HG03097 (cell line): Measurements from ENCODE around the gene NKX1-1.
"Not testable (repeated sequence)": the region's sequence is repeated elsewhere in the genome, so short reads cannot be mapped to it uniquely, and the experiment has no call there.

ENCODE experiments used
- ATAC-seq: cut with Tn5 transposase; IDR thresholded peaks from one replicate; pipeline ENCODE4 v1.9.1; 2021; ENCODE audit not compliant: unreplicated experiment, low FRiP score

NKX1-1 gene

DNA sequence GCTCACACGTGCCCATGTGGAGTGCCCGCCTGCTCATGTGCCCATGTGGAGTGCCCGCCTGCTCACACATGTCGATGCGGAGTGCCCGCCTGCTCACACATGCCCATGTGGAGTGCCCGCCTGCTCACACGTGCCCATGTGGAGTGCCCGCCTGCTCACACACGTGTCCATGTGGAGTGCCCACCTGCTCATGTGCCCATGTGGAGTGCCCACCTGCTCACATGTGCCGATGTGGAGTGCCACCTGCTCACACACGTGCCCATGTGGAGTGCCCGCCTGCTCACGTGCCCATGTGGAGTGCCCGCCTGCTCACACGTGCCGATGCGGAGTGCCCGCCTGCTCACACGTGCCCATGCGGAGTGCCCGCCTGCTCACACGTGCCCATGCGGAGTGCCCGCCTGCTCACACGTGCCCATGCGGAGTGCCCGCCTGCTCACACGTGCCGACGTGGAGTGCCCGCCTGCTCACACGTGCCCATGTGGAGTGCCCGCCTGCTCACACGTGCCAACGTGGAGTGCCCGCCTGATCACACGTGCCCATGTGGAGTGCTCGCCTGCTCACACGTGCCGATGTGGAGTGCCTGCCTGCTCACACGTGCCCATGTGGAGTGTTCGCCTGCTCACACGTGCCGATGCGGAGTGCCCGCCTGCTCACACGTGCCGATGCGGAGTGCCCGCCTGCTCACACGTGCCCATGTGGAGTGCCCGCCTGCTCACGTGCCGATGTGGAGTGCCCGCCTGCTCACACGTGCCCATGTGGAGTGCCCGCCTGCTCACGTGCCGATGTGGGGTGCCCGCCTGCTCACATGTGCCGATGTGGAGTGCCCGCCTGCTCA is 11.5 kb downstream of the NKX1-1 start:
- ATAC-seq, result not testable (repeated sequence)

- no peak for ATAC-seq
Measured at GRCh38 chr4:1393866-1394265, 12.4 kb downstream of the NKX1-1 start.

GRCh38 chr4:1393363-1393762 is 12.9 kb downstream of the NKX1-1 start:
- ATAC-seq, result not testable (repeated sequence)

- no peak for ATAC-seq
Measured at GRCh38 chr4:1385373-1386340, 20.6 kb downstream of the NKX1-1 start.

DNA sequence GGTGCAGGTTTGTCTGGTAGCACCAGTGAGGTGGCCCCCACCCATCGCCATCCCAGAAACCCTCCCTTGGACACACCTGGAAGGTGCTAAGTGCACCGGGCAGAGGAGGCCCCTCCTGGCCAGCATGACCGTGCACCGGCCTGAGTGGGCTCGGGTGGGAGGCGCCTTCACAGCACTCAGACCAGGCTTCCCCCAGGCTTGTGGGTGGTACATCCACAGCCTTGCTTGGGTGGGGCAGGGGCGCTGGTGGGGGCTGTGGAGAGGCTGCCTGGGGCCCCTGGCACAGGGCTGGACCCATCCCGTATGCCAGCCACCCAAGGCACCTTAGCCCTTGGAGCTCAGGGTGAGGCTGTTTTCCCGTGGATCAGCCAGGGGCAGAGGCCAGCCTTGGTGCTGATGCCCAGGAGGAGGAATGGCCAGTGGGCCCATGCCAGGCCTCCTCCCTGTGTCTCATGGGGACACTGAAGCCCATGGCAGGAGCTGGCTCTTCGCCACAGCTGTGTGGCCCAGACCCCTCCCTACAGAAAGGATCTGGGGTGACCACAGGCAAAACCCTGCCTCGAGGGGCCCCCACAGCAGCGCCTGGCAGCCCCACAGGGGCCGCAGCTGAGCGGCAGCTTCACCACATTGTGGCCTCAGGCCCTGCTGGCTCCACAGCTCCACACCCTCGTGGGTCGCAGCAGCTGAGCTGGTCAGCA is 21.4 kb downstream of the NKX1-1 start:
- ATAC-seq, result no peak

DNA sequence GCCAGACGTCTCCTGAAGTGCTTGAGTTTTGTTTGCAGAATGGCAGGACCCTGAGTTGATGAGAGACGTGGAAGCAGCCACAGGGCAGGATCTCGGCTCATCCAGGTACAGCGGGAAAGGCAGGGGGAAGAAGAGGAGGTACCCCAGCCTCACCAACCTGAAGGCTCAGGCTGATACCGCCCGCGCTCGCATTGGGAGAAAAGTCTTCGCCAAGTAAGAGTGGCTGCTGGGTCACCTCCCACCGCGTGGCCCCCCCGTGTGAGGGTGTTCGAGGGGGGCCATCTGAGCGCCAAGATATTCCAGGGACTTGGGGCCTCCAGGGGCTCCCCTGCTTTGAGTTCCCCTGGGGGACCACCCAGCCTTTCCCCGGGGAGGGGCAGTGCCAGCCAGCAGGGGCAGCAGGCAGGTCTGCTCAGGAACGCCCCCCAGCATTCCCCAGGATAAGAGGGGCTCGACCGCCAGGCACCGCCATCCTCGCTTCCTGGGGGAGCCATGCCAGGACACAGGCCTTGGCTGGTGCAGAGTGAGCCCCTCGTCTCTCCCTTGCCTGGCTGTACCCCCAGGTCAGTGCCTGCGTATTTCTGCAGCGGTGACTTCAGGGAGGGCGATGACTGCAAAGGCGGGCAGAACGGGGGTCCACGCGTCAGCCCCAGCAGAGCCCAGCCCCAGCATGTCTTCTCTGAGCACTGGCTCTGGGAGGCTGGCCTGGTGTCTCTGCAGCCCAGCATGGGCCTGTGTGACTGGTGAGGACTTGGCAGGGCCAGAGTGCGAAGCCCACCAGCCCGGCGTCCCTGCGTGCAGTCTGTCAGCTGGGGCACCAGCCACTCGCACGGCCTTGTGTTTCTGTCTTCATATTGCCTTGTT is 22.3 kb downstream of the NKX1-1 start:
- ATAC-seq, result no peak

DNA sequence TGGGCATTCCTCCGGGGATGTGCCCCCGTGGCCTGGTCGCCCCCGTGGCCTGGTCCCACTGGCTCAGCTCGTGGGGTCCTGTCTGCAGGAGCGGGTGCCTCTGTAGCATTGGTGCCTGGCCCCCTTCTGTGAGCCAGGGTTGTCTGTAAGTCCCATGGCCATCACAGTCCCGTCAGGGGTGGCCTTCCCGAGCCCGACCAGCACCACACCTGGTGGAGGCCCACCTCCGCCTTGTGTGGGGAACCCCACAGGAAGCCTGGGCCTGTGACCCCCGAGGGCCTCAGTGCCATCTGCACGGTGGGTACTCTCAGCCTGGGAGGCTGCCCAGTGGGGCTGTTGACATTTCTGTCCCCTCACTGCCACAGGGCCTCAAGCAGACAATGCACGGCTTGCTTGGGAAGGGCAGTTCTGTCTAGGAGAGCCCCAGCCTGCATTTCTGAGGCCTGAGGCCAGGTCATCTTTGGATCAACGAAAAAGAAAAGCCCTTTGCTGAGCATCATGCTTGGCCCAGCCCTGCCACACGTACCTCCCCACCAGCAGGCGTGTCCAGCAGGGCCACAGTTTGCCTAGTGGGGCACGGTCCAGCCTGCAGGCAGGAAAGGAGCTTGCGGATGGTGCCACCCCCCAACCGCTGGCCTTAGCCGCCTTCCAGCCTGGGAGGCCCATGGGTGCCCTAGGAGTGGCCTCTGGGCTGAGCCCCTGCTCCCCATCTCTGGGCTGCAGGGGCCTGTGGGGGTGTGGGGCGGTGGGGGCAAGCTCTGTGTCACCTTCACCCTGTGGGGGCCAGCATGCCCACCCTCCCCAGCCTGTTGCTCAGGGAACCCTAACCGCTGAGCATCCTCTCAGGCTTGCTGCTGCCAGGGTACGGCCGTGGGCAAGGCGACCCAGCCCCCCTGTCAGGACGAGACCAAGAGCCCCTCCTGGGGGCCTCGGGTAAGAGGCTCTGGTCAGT is 23.2 kb downstream of the NKX1-1 start:
- no peak for ATAC-seq

DNA sequence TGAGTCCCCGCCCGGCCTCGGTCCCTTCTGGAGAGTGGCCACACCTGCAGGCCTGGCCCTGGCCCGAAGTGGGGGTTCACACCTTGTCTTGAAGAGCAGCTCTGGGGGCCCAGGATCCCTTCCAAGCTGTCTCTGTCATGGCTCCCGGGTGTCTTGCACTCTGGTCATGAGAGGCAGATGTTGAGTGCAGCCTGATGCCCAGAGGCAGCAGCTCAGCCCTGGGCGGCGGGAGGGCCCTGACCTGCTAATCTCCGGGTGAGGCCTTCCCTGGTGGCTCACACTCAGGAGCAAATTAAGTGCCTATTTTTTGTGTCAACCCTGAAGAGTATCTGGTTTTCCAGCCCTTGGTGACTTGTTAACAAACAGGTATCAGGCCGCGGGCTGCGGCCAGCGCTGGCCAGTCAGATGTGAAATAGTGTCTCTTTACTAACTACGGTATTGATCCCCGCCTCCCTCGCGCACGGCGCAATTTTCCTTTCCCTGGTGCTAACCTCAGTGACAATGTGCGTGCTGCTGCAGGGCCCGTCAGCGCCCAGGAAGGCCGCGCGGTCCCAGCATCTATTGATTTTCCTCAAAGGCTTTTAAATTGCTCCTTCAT is 24.2 kb downstream of the NKX1-1 start:
- ATAC-seq, result no peak

DNA sequence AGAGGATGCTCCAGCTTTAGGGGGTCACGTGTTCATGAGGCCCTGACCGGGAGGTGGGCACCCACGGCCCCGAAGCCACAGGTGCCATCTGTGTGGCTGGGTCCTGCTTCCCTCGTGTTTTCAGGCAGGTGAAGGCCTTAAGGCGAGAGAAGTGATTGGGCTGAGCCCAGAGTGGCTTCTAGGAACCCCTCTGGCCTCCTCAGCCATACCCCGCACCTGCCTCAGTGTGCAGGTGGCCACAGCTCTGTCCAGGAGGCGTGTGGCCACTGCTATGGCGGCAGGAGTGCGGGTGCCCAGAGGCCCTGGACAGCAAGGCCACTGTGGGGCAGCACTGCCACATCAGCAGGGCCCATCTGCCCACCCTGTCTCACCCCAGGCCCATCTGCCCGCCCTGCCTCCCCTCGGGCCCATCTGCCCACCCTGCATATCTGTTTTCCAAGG is 25.0 kb downstream of the NKX1-1 start:
- no peak for ATAC-seq

DNA sequence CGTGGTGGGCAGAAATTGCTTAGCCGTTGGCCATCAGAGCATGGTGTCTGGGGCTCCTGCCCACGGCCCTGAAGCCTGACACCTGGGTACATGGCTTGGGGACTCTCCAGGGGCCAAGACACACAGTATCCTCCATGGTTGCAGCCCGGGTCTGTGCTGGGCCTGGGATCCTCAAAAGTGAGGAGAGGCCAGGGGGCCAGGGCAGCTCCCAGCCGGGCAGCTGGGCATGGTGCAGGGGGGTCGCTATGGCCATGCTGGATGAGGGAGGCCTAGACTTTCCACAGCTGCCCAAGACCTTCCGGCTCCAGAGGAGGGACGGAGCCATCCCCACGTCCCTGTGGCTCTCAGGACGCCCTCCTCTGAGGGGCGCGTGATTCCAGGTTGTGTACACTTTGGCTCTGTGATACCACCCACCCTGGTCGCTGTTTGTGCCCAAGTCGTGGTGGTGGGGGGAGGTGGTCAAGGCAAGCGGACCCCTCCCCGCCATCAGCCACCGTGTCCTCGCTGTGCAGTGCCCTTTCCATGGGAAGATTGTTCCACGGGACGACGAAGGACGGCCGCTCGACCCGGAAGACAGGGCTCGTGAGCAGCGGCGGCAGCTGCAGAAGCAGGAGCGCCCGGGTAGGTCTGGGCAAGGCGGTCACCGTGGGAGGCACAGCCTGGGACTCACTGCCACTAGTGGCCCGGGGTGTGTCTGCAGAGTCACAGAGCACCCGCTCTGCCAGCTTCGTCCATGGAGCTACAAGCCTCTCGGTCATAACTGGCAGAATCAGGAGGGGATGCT is 25.7 kb downstream of the NKX1-1 start:
- no peak for ATAC-seq

- ATAC-seq, result no peak
Measured at GRCh38 chr4:1379801-1380331, 26.4 kb downstream of the NKX1-1 start.

DNA sequence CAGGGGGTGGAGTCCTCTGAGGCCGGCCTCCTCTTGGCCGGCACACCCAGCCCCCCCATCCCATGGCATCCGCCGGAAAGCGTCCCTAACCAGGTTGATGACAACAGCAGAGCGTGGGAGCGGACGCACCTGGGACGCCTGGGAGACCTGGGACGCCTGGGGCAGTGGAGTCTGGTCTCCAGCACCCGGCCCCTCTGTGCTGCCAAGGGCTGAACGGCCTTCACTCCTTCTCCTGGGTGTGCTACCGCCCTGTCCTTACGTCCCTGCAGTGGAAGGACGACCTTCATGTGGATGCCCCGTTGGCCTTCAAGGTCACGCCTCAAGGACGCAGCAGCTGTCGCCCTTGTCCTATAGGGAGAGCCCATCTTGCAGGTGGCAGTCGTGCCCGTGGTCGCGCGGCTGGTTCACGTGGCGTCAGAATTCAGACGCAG is 26.9 kb downstream of the NKX1-1 start:
- no peak for ATAC-seq

- ATAC-seq, result no peak
Measured at GRCh38 chr4:1378559-1379231, 27.5 kb downstream of the NKX1-1 start.

- no peak for ATAC-seq
Measured at GRCh38 chr4:1377606-1378261, 28.5 kb downstream of the NKX1-1 start.

- no peak for ATAC-seq
Measured at GRCh38 chr4:1376841-1377605, 29.2 kb downstream of the NKX1-1 start.
